Stimulated activated CD8-positive, alpha-beta memory T cell treated with anti-CD3 and anti-CD28 coated beads, Interleukin-15, amount 100 ng/mL, for 48 hours (primary cell): ENCODE data around the gene P2RY6.

Experiments
- DNase-seq, 2 donors: peaks; one replicate each; pipeline ENCODE4 v3.0.0-alpha.2; 2020; ENCODE audit warnings: low read depth in 2 of 2

The P2RY6 gene

DNA sequence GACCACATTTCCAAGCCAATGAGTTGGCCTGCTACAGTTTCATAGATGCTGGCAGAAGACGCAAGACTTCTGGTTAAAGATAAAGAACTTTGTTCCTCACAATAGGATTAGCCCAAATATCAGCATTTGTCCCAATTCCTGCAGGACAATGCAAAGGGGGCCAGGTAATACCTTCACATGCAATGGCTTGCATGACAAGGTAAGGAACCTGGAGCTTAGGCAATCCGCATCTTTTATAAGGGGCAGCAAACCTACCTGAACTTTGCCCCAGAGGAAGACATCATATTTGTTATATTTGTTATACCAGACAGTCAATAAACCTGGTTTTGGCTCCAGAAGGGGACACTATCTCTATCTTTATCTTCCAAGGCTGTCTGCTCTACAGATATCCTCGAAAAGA lies 5.3 kb downstream of the P2RY6 start:
- no peak for DNase-seq

DNA sequence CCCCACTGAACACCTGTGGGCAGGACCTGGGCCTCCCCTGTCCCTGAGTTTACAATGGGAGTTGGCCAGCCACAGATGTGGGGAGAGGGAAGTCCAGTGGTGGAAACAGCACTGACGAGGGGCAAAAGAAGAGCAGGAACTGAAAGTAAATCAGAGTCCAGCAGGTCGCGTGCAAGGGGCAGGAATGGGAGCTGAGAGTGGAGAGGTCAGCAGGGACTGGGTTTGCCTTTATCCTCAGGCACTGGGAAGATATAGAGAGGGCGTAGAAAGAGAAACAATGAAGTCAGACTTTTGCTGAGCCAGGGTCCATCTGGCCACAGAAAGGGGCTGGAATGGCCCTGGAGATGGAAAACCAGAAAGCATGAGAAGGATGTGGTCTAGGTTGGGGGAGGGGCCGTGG lies 8.5 kb downstream of the P2RY6 start:
- DNase-seq: no peak

DNA sequence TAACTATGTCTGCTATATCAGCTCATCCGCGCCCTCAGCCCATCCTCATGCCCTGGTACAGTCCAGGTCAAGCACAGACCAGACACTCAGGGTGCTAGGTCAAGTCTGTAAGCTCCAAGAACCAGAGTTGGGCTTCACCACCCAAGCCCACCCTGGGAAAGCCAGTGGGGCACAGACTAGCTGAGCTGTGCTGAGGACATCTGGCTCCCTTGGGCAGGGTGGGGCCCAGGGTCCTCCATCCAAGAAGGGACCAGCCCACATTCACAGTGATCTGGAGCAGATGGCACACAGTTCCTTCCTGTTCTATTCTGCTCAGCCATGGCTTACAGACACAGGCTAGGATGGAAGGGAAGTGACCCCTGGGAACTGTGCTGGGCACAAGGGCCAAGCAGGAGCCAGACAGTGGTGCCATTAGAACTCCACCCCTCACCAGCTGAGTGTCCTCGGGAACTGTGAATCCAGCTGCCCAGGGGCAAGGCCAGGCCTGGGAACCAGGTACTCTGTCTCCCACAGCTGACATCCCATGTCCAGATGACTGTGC lies 9.1 kb downstream of the P2RY6 start:
- no peak for DNase-seq

DNA sequence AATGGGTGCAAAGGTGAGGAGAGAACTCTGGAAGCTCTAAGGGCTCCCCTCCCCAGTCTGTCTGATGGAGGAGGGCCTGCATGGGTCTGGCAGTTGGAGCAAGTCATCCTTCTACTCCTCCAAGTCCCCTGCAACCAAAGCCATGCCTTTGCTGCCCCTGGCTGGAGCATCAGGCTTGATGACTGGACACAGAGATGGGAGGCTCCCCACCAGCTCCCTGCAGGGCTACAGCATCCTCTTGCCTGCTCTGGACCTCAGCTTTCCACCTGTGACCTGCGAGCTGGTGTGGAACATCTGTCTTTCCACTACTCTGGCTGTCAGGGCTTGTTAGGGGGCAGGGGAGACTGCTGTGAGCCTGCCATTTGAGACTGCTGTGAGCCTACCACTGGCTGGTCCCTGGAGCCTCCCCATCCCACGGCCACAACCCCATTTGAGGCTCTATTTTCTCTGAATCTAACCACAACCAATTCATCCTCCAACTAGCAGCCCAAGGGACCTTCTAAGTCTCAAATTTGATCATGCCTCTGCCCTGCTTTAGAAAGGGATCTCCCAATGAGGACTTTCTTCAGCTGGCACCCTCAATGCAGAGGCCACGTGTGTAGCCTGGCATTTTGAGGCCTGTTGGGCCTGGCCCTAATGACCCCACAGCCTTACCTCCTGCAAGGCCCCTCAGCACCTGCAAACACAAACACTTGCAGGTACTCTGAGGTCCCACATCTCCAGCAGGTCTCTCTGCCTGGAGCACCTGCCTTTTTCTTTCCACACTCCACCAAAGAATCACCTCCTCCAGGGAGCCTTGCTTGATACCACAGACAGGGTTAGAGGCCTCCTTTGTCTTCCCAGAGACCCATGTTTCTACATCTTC lies 9.9 kb downstream of the P2RY6 start:
- DNase-seq: no peak

DNA sequence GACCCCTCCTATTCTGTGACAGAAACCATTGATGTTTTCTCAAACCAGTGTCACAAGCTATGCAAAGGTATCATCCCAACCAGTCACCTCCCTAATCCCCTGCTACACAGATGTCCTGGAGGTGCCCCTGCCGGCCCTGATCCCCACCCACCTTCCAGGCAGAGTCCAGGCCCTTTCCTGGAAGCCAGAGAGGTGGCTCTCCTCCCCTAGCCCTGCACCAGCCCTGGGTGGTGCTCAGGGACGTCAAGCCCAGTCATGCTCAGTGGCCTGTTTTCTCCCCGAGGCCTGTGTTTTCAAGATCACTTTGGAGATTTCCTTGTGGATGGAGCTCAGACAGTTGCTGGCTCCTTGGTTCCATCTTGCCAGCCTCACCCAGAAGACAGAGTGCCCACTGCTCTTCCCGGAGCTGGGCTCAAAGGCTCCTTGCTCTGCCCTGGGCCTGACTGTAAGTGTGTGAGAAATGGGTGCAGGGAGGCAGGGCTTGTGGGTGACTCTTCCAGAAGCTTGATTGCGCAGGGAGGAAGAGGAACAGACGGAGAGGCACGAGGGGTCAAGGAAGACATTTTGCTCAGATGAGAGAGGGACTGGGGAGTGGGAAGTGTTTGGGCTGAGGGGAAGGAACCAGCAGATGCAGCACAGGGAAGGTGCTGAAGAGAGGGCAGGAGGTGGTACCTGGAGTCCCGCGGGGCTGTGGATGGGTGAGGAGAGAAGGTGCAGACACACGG lies 11.3 kb downstream of the P2RY6 start:
- DNase-seq: no peak

DNA sequence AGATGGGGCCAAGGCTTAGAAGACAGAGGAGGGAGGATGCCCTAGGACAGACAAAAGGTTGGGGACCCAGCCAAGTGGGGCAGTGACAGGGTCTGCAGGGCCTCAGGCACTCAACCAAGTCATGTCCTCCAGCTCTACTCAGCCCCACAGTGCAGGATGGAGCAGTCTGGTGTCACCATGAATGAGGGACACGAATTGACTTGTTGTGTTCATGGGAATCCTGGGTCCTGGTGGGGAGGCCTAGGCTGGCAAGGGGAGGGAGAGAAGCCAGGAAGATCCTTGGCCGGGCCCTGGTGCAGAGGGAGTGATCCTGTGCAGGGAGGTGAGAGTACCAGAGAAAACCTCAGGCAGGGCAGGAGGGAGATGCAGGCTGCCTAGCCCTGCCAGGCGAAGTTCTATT lies 12.0 kb downstream of the P2RY6 start:
- no peak for DNase-seq

DNA sequence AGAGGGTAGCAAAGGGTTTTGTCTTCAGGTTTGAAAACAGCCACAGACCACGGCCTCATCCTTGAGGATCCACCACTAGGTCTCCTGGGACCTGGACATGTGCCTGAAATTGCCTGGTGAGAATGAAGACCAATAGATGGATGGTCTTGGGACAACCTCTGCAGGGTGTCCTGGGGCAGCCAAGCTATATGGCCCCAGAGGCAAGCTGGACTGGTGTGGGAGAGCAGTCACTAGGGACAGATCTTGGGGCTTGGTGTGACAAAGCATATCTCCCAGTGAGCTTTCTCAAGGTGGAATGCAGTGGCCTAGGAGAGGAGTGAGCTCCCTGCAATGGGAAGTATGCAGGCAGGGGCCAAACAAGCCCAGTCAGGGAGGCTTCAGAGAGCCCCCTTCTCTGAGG lies 13.6 kb downstream of the P2RY6 start:
- DNase-seq: no peak

DNA sequence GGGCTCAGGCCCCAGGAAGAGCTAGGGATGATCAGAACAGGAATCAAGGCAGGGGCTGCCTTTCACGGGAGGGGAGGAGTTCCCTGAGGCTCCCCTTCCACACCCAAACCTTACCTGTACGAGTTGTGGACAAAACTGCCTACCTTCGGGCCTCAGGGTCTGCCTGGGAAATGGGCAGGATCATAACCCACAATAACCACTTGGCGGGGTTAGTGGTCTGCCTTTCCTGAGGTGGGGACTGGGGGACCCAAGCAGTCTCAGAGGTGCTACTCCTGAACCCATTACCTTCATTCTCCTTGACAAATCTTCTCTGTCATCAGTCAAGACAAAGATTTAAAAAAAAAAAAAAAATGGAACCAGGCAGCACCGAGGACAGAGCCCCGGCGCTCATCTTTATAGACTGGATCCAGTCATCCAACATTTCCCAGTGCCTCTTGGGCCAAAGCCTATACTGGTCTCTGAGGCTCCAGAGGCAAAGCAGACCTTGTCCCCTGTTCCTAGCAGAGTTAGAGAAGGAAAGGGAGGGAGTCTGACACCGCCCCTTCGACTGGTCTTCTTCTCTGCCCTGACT lies 14.2 kb downstream of the P2RY6 start:
- DNase-seq: no peak

DNA sequence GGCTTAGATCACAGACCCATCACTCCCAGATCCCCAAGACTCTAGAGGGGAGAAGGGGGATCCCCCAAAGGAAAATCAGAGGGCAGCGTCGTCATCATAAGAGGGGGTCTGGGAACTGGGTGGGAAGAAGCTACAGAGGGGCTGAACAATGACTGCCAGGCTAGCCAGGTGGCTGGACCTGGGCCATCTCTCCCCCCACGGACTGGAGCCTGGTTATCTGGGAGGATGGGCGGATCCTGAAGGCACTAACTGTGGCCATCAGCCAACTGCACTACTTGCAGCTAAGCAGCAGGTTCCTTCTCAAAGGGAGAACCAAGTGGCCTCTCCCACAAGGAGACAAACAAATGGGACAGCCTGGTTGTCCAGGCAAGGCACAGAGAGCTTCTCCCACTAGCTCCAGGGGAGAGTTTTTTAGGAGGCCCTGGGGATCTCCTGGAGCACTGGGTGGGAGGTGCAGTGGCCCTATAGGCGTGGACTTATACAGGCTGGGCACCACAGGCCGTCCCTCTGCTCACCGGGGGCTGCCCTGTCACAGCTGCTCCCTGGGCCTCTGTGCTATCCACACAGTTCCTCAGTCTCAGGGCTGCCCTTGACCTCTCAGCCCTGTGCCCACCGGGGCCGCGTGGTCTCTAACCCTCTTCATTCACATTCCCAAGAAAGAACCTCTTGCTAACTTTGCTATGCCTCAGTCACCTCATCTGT lies 15.4 kb downstream of the P2RY6 start:
- DNase-seq: no peak

DNA sequence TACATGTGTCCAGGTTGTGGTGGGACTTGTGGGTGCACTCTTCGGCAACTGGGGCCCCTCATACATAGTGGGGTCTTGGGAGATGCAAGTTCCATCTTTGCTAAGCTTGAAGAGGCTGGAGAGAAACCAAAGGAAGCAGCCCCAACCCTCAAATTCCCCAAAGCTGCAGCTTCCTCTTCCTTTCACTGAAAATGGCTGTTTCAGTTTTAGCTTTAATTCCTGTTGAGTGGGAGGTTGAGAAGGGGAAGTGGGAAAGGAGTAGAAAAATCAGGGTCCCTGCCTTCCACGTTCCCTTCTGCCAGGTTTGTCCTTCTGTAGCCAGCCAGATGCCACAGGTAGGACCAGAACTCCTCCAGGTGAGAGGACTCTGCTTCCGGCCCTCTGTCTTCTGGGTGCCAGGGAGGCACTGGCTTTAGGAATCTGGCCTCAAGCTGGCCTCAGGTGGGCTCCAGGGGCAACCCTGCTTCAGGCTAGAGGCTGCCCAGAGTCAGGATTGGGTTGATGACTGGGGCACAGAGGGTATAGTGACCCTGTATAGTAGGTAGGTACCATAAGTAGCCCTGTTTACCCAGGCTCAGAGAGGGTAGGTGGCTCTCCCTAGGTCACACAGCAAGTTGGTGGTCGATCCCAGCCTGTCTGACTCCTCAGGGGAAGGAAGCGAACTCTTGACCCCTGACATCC lies 16.2 kb downstream of the P2RY6 start:
- no peak for DNase-seq

DNA sequence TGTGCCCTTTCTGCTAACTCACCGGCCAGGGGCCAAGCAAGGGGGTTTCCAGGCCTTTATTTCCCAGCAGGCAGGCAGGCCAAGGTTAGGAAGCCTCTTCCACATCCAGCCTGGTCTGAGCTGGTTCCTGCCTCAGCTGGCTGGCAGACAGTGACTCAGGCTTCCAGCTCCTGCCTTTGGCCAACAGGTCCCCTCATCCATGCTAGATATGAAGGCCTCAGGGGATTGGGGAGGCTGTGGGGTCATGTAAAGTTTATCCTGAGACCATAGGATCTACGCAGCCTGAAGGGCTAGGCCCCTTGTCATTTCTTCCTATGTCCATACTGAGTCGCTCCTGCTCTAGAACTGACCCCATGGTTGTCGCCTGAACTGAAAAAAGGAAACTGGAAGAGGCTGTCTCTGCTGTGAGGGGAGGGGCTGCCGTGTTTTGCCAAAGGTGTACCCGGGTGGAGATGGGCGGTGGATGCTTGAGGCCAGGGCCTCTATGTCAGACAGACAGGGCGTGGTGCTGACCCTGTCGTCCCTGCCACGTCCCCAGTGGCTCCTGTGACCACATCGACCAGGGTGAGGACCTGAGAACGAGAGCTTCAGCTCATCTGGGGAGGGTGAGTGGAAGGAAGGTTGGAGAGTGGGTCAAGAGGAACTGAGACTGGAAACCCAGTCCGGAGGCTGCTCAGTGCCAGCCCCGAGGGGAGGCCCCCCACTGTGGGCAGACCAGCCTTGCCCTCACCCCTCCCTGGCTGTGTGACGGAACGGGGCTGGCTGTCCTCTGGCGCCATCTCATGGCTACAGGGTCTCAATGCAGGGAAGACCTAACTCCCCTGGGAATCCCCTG lies 17.0 kb downstream of the P2RY6 start:
- peak in 1 of 2 donors; percentile 23 for DNase-seq

DNA sequence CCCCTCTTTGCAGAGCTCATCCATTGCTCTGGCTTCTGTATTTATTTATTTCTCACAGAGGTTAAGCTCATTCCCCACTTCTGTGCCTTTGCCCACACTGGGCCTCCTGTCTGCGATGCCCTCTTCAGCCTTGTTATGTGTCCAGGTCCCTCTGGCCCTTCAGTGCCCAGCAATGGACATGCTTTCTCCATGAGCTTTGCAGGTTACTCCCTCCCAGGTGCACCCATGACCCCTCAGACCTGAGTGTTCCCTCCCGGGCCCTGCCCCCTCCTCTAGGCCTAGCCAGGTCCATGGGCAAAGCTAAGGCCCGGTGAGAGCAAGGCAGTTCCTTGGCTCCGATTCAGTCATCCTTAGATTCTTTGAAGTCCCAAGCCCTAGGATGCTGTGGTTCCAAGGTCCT lies 18.4 kb downstream of the P2RY6 start:
- no peak for DNase-seq

DNA sequence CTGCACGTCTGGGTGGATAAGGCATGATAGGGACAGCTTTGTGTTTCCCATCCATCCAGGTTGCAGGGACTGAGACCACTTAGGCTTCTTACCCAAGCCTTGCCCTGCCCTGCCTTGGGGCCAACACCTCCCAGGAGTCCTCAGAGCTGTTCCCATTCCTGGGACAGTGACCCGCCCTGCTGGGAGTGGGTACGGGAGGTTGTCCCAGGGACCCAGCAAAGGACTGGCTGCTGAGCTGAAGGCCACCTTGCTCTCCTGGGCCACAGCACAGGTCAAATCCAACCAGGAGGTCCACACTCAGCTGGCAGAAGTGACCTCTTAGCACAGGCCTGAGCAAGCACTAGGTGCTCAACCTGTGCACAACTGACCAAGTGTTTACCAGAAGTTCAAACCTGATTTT lies 19.1 kb downstream of the P2RY6 start:
- no peak for DNase-seq

DNA sequence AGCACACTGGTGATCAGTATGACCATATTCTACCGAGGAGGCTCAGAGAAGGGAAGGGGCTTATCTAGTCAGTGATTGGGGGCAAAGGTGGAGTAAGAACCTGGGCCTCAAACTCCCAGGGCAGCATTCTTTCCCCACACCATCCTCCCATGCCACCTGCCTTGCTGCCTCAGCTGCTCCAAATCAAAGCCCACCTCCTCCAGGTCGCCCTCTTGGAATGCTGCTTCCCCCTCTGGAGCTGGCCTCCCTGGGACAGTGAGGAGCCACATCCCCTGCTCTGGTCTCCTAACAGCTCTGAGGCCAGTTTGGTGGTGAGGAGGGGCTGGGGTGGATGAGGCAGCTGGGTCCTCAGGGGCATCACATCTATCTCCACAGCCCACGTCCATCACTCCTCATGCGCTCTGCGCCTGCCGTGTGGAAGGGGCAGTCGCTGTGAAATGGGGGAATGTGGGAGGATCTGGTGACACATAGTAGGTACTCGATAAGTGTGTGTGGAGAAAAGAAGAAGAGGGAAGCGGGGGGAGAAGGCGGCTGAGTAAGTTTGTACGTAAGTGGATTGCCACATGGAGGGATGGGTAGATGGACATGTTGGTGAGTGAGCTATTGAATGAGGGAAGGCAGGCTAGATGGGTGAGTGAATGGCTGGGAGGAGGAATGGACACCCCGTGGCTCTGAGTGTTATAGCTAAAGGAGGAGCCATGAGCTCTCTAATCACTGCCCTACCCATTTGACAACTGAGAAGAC lies 19.8 kb downstream of the P2RY6 start:
- no peak for DNase-seq

DNA sequence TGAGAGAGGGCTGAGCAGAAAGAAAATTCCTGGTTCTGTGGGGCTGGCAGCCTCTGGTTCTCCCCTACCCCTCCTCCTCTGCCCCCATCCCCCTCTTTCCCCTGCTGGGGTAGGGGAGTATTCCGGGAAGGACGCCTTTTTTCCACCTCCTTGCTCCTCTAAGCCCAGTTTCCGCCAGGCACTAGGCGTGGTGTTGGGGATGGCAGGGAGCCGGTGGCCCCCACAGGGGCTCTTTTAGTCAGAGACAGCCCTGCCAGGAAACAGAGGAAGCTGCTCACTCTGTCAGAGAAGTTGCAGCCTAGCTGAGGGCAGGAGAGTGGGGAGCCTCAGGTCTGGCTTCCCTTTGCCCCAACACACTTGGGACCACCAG lies 20.4 kb downstream of the P2RY6 start:
- DNase-seq: no peak

DNA sequence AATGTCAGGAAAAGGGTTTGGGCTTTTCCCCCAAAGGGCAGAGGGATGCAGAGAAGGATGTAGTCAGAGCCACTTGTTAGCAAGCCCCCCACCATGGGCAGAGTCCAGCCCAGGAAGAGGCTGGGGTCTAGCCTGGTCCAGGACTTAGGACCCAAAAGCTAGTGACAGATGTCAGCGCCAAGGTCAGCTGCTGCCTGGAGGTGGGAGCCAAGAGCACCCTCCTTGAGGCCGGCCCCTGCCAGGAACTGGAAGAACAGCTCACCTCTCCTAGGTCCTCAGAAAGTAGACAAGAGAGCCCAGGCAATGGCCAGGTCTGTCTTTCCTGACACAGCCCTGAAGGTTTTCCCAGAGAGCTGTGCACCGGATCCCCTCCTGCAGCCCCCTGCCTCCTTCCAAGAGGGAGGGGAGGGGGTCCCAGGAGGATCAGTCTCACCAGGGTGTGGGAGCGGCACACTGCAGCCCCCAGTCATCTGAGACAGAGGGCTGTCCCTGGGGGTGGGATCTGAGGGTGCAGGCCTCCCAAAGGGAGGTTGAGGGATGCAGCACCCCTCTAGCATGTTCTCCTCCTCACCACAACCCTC lies 21.3 kb downstream of the P2RY6 start:
- no peak for DNase-seq

DNA sequence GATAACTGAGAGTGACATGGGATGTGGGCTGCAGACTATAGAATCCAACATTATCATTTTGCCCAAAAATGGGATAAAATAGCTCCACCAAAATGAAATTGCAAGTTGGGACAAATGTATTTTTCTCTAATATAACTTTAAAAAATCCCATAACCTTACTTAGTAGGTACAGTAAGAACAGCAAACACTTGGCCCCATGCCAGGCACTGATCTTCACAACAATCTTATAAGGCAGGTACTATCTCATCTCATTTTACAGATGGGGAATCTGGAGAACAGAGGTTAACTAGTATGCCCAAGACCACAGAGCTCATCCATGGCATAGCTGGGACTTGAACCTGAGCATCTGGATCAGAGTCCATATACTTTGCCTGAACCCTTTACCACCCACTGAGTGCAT lies 22.5 kb downstream of the P2RY6 start:
- no peak for DNase-seq

DNA sequence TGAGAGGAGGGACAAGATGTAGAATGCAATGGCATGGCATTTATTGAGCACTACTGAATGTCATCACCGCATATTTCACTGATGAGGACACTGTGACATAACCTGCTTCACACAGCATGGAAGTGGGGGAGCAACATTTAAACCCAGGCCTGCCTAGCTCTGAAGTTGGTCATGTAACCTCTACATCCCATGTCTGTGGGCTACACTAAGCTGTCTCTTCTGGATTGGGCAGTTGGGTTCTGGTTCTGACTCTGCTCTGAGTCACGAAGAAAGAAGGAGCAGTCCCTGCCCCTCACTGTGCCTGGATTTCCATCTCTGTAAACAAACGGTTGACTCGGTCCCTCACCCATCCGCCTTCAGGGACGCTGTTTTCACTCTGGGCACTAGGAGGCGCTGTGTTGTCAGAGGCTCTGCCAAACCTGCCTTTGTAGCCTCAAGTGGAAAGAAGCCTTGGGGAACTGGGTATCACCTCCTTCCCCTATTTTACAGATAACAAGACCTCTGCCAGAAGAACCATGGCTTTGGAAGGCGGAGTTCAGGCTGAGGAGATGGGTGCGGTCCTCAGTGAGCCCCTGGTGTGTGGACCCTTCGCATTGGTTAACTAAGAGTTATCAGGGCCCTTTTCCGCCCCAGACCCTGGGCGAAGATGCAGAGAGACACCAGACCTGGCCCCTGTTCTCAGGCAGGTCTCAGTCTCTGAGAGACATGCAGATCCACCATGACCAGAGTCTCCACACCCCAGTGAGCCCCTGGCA lies 23.3 kb downstream of the P2RY6 start:
- peak; percentile 51 to 57 for DNase-seq

DNA sequence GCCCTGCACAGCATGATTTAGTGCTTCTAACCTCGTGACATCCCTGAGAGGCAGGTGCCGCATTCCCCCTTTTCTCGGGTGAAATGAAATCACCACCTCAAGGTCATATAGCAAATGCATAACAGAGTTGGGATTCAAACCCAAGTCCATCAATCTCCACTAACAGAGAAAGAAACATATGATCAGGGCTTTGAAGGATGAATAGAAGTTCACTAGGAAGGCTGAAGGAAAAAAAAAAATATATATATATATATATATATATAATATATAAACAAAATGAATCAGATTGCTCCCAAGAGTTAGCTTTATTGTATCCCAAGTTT lies 23.8 kb downstream of the P2RY6 start:
- no peak for DNase-seq
